IMR-90 (cell line): ENCODE measurements around the gene P4HA2. TPM values are rescaled to one million over a fixed set of nuclear protein-coding genes. Genes with fewer than 3 reads are reported as not detected.
A peak's percentile ranks its signal among the peaks of the same experiment; 100 is the strongest.

Experiments used
- ATAC-seq: fragments of 200-7000 bp; cut with Tn5 transposase; 2 replicates; pipeline ENCODE4 v1.9.1; 2020; ENCODE audit warnings: low read depth, mild to moderate bottlenecking, moderate library complexity
- BruUV-seq: library from RNA; stranded (reverse); fragments of 400-500 nt; replicated peaks from 2 replicates; lab custom pipeline; 2021; lab: Mats Ljungman, UMichigan
- CTCF ChIA-PET: fragments of 300-600 bp; formaldehyde crosslinking; extraction: SDS; loops from one replicate; lab custom pipeline; 2021; ENCODE audit warnings: antibody characterized with exemption; lab: Yijun Ruan, JAX
- POLR2A ChIA-PET: fragments of 300-600 bp; sonication (Branson Sonifier 250); formaldehyde crosslinking; loops from one replicate; lab custom pipeline; 2022; ENCODE audit warnings: antibody characterized with exemption; ENCODE audit not compliant: unreplicated experiment; lab: Charles Lee
- DNase-seq: peaks from one replicate; pipeline ENCODE4 v3.0.0; 2013
- H2AFZ ChIP-seq: replicated peaks from 2 replicates; pipeline ENCODE3; 2013; ENCODE audit warnings: low read length, mild to moderate bottlenecking; ENCODE audit not compliant: poor library complexity
- H2AK5ac ChIP-seq: 2 replicates; pipeline ENCODE4 v1.6.1; 2013; ENCODE audit warnings: low read depth, low read length, inconsistent platforms
- H2AK9ac ChIP-seq: replicated peaks from 2 replicates; pipeline ENCODE3; 2013; ENCODE audit warnings: mild to moderate bottlenecking, low read depth, low read length, moderate library complexity; ENCODE audit not compliant: poor library complexity
- H2BK120ac ChIP-seq: 2 replicates; pipeline ENCODE4 v1.6.1; 2013; ENCODE audit warnings: low read depth, low read length, inconsistent platforms
- H2BK15ac ChIP-seq: 3 replicates; pipeline ENCODE4 v1.6.1; 2013; ENCODE audit warnings: low read depth, low read length, inconsistent platforms
- H2BK20ac ChIP-seq: 2 replicates; pipeline ENCODE4 v1.6.1; 2013; ENCODE audit warnings: low read depth, mild to moderate bottlenecking, inconsistent platforms, low read length, moderate library complexity
- H2BK5ac ChIP-seq: 2 replicates; pipeline ENCODE4 v1.6.1; 2013; ENCODE audit warnings: mild to moderate bottlenecking, low read depth, low read length, inconsistent platforms; ENCODE audit not compliant: poor library complexity, severe bottlenecking
- H3K14ac ChIP-seq: replicated peaks from 2 replicates; pipeline ENCODE4 v1.6.1; 2013; ENCODE audit warnings: low read depth, low read length, inconsistent platforms
- H3K18ac ChIP-seq: 2 replicates; pipeline ENCODE4 v1.6.1; 2013; ENCODE audit warnings: low read depth, low read length, control low read depth
- H3K23ac ChIP-seq: 2 replicates; pipeline ENCODE4 v1.6.1; 2013; ENCODE audit warnings: low read depth, low read length, inconsistent platforms
- H3K27ac ChIP-seq: 2 replicates; pipeline ENCODE4 v1.5.1; 2013; ENCODE audit warnings: mild to moderate bottlenecking, control low read depth, low read length; ENCODE audit not compliant: insufficient read depth
- H3K27me3 ChIP-seq: 2 replicates; pipeline ENCODE4 v1.6.1; 2013; ENCODE audit warnings: low read length; ENCODE audit not compliant: control insufficient read depth, insufficient read depth
- H3K36me3 ChIP-seq: 2 replicates; pipeline ENCODE4 v1.6.1; 2013; ENCODE audit warnings: low read length, mixed read lengths; ENCODE audit not compliant: control insufficient read depth, insufficient read depth
- H3K4ac ChIP-seq: 2 replicates; pipeline ENCODE4 v1.6.1; 2013; ENCODE audit warnings: low read depth, low read length, inconsistent platforms
- H3K4me1 ChIP-seq: 2 replicates; pipeline ENCODE4 v1.6.1; 2013; ENCODE audit warnings: low read length, mixed read lengths; ENCODE audit not compliant: control insufficient read depth, insufficient read depth
- H3K4me2 ChIP-seq: 2 replicates; pipeline ENCODE4 v1.6.1; 2013; ENCODE audit warnings: low read depth, mild to moderate bottlenecking, control low read depth, low read length, moderate library complexity
- H3K4me3 ChIP-seq: 2 replicates; pipeline ENCODE4 v1.5.1; 2013; ENCODE audit warnings: low read depth, mild to moderate bottlenecking, control low read depth, low read length, moderate library complexity; ENCODE audit not compliant: insufficient read depth
- H3K56ac ChIP-seq: 2 replicates; pipeline ENCODE4 v1.6.1; 2013; ENCODE audit warnings: low read length, inconsistent platforms; ENCODE audit not compliant: insufficient read depth; ENCODE audit errors: extremely low read depth
- H3K79me1 ChIP-seq, 2 experiments: 2 replicates each; pipeline ENCODE4 v1.6.1; 2013; ENCODE audit warnings: low read length in 2 of 2, inconsistent platforms in 1 of 2, low read depth in 1 of 2
- H3K9ac ChIP-seq: 2 replicates; pipeline ENCODE4 v1.6.1; 2013; ENCODE audit warnings: low read depth, low read length, control low read depth
- H3K9me1 ChIP-seq: 2 replicates; pipeline ENCODE4 v1.6.1; 2013; ENCODE audit warnings: low read length, inconsistent platforms; ENCODE audit not compliant: insufficient read depth
- H3K9me3 ChIP-seq: 2 replicates; pipeline ENCODE4 v1.6.1; 2013; ENCODE audit warnings: low read length; ENCODE audit not compliant: control insufficient read depth, insufficient read depth
- H4K20me1 ChIP-seq: 2 replicates; pipeline ENCODE4 v1.6.1; 2013; ENCODE audit warnings: low read length, inconsistent platforms; ENCODE audit not compliant: insufficient read depth
- H4K5ac ChIP-seq: 2 replicates; pipeline ENCODE4 v1.6.1; 2013; ENCODE audit warnings: mild to moderate bottlenecking, low read depth, low read length, control low read depth
- H4K8ac ChIP-seq, 2 experiments: 2 replicates each; pipeline ENCODE4 v1.6.1; 2013; ENCODE audit warnings: low read depth in 2 of 2, low read length in 2 of 2, control low read depth in 1 of 2, inconsistent platforms in 1 of 2
- H4K91ac ChIP-seq: 2 replicates; pipeline ENCODE4 v1.6.1; 2013; ENCODE audit warnings: low read depth, low read length, inconsistent platforms; ENCODE audit not compliant: insufficient read depth
- BHLHE40 ChIP-seq: fragments of 150-350 bp; IDR thresholded peaks from 2 replicates; pipeline ENCODE4 v1.6.1; 2016; ENCODE audit warnings: mild to moderate bottlenecking, low read depth, low read length
- FOS ChIP-seq: fragments of 150-350 bp; IDR thresholded peaks from 2 replicates; pipeline ENCODE4 v1.6.1; 2016; ENCODE audit warnings: low read depth, low read length
- MAZ ChIP-seq: IDR thresholded peaks from 2 replicates; pipeline ENCODE4 v1.6.1; 2012; ENCODE audit warnings: low read depth, mild to moderate bottlenecking, low read length, improper control_type of control experiment, moderate library complexity, borderline replicate concordance
- POLR2A ChIP-seq: IDR thresholded peaks from 2 replicates; pipeline ENCODE4 v1.6.1; 2012; ENCODE audit warnings: mild to moderate bottlenecking, low read depth, low read length
- RCOR1 ChIP-seq: IDR thresholded peaks from 2 replicates; pipeline ENCODE4 v1.6.1; 2012; ENCODE audit warnings: mild to moderate bottlenecking, low read length, improper control_type of control experiment; ENCODE audit not compliant: insufficient replicate concordance
- SMC3 ChIP-seq: fragments of 150-350 bp; IDR thresholded peaks from 2 replicates; pipeline ENCODE4 v1.6.1; 2016; ENCODE audit warnings: low read depth, mild to moderate bottlenecking, antibody characterized with exemption, low read length, moderate library complexity
- WGBS, 2 experiments: methylation state at CpG; one replicate each; pipeline versions ENCODE4 v1.1.5 to v1.1.7; 2013; ENCODE audit warnings: missing lambda C conversion rate in 2 of 2; ENCODE audit not compliant: insufficient read length in 1 of 2; ENCODE audit errors: extremely low coverage in 2 of 2; 5-methylcytosine and 5-hydroxymethylcytosine counted together
- dilution Hi-C: fragments of 300-500 bp; cut with HindIII; formaldehyde crosslinking; loops from one replicate; pipeline ENCODE4 v1.14.3; 2018; ENCODE audit warnings: low sequenced_read_pairs; ENCODE audit not compliant: unreplicated experiment
- in situ Hi-C: fragments of 300-500 bp; cut with MboI; formaldehyde crosslinking; loops from 3 replicates; pipeline ENCODE4 v1.14.3; 2019; ENCODE audit warnings: low sequenced_read_pairs, inconsistent platforms, mixed read lengths
- intact Hi-C: fragments of 100-400 bp; cut with micrococcal nuclease; formaldehyde crosslinking; loops from 2 replicates; pipeline ENCODE4 v1.10.0; 2022
- polyA plus RNA-seq, 3 experiments: library from polyadenylated mRNA; depleted of rRNA; stranded (reverse); fragments of >200 nt; gene quantifications; 2 replicates each; pipeline ENCODE4 v1.2.3, GENCODE V29; 2012; ENCODE audit warnings: low replicate concordance in 1 of 3
- total RNA-seq: library from RNA; depleted of rRNA; stranded (reverse); fragments of >200 nt; gene quantifications from 2 replicates; pipeline ENCODE4 v1.2.3, GENCODE V29; 2012

Gene P4HA2
- total and polyA plus RNA-seq, 2 of the 4 experiments (the other 2 are of a cell fraction): 186 to 225 TPM

GRCh38 chr5:132267931-132268768 lies 40.5 kb upstream of the P4HA2 start:
- in situ Hi-C loops (no loop called here), intact Hi-C loops (loop anchor here (2.0 kb wide), 1 partner anchor 101 kb away; the partner anchor contains the start of gene SLC22A5), dilution Hi-C loops (no loop called here)
- CTCF ChIA-PET: interaction anchor here (1.1 kb wide), 1 partner anchor 43 kb away, joined by 3 read pairs; no protein-coding TSS in a partner anchor
- Histone ChIP-seq H3K9me3 (no peaks in the 10 kb centered on the region), H4K8ac (no peak overlapping the region; a peak in 1 of 4 replicates), H3K9me1 (peaks cover 66% of the 10 kb centered on the region), H2BK20ac (no peak overlapping the region; the same call in 1 of the 2 replicates), H3K27me3 (no peaks in the 10 kb centered on the region), H3K14ac (no peak overlapping the region; the same call in none of the 2 replicates), H3K4me2 (no peak overlapping the region), H3K56ac (no peak overlapping the region), H3K18ac (no peak overlapping the region), H3K4me3 (no peak overlapping the region), H4K20me1 (peaks cover 9% of the 10 kb centered on the region), H3K27ac (peak overlapping the region; percentile 4; the same call in 1 of the 2 replicates), H3K4ac (peak overlapping the region; percentile 52; the same call in 1 of the 2 replicates), H3K79me1 (peaks cover 21 to 74% of the 10 kb centered on the region in 2 experiments), H3K9ac (no peak overlapping the region), H3K23ac (no peak overlapping the region), H4K91ac (peak overlapping the region; percentile 32; the same call in 1 of the 2 replicates), H2BK120ac (0 out of 2 replicates have a peak overlapping the region, but pooled peaks have one; percentile 3), H2BK5ac (peak overlapping the region; percentile 62), H2AFZ (peak overlapping the region; percentile 43), H2AK5ac (peak overlapping the region; percentile 48; the same call in 1 of the 2 replicates), H4K5ac (no peak overlapping the region), H2BK15ac (0 out of 3 replicates have a peak overlapping the region, but pooled peaks have one; percentile 17), H3K4me1 (peaks cover 51% of the 10 kb centered on the region), H3K36me3 (peaks cover 66% of the 10 kb centered on the region), H2AK9ac (peak overlapping the region; percentile 62)
- ATAC-seq (no peak), DNase-seq (no peak)
- POLR2A ChIA-PET: no interaction called here
- WGBS, 2 experiments: no CpG with 5 or more reads among the region's 6 CpGs
- no peak for TF ChIP-seq POLR2A
- TF ChIP-seq FOS: no peak
- no peak for TF ChIP-seq BHLHE40
- no peak for TF ChIP-seq RCOR1
- TF ChIP-seq MAZ: no peak
- no peak for TF ChIP-seq SMC3
- no TSS peak for BruUV-seq
